Activated CD8-positive, alpha-beta memory T cell treated with anti-CD3 and anti-CD28 coated beads, Interleukin-2, amount 50 U/mL, for 1 hour (primary cell): ENCODE results near the gene TMEM82.

Experiments used
- DNase-seq: peaks from one replicate; pipeline ENCODE4 v3.0.0-alpha.2; 2020; ENCODE audit errors: extremely low read depth

TMEM82 gene

DNA sequence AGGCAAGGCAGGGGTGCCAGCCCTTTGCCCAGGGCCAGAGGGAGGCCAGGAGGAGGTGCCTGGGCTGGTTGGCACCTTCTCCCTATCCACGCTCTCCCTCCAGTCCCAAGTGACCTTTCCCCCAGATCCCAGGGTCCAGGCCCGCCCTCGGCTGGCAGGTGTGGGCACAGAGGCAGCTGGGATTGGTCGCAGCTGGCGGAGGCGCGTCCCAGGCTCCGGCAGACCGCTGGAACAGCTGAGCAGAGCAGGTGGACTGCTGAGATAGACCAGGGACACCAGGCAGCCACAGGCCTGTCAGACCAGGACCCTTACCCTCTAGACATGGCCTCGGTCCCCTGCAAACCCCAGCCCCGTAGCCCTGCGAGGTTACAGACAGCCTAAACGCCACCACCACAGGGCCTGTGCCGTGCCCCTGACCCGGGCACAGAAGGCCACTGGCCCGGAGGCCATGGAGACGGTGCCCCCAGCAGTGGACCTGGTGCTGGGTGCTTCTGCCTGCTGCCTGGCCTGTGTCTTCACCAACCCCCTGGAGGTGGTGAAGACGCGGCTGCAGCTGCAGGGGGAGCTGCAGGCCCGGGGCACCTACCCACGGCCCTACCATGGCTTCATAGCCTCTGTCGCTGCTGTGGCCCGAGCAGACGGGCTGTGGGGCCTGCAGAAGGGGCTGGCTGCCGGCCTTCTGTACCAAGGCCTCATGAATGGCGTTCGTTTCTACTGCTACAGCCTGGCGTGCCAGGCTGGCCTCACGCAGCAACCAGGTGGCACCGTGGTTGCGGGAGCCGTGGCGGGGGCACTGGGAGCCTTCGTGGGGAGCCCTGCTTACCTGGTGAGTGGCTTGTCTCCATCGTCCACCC lies 6.0 kb upstream of the TMEM82 start, which contains the start of gene SLC25A34:
TSS of gene SLC25A34 (plus strand) at position 221 of the 854 bp plus-strand sequence. CDS start at position 449, 228 bp downstream.
- no peak for DNase-seq

DNA sequence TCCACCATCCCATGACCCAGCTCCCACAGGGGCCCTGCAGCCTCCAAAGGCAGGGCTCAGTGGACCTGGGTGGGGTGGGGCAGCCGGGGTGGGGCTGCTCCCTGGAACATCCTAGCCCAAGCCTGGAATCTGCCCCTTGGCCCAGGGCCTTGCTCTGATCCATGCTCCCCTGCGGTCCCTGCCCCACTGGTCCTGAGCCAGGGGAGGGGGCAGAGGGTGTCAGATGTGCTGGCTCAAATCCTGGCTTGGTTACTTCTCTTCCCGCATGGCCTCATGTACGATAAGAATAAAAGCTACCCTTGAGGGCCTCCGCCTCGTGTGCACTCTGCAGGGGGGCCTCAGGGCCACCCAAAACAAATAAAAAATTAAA lies 5.4 kb upstream of the TMEM82 start:
- no peak for DNase-seq

DNA sequence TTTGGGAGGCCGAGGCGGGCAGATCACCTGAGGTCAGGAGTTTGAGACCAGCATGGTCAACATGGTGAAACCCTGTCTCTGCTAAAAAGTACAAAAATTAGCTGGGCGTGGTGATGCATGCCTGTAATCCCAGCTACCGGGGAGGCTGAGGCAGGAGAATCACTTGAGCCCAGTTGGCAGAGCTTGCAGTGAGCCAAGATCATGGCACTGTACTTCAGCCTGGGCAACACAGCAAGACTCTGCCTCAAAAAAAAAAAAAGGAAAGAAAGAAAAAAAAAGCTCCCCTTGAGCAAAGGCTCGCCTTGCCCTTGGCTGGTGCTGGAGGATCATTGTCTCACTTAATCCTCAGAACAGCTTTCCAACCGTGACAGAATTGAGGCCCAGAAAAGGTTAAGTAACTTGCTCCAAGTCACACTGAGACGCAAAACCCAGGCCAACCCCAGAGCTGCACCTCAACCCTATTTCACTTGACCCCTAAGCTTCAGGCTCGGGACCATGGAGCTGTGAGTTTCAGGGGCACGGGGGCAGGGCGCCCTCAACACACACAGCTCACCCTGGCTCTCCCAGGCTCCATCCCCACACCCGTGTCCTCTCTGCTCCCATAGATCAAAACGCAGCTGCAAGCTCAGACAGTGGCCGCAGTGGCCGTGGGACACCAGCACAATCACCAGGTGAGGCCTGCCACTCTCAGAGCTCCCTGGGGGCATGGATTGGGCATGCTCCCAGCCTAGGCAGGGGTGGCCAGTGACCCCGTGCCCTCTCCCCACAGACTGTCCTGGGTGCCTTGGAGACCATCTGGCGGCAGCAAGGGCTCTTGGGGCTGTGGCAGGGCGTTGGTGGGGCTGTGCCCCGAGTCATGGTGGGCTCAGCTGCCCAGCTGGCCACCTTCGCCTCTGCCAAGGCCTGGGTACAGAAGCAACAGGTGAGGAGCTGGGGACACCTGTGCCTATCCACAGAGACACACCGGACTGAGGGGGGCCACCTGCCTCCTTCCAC lies 4.7 kb upstream of the TMEM82 start:
- DNase-seq = no peak

DNA sequence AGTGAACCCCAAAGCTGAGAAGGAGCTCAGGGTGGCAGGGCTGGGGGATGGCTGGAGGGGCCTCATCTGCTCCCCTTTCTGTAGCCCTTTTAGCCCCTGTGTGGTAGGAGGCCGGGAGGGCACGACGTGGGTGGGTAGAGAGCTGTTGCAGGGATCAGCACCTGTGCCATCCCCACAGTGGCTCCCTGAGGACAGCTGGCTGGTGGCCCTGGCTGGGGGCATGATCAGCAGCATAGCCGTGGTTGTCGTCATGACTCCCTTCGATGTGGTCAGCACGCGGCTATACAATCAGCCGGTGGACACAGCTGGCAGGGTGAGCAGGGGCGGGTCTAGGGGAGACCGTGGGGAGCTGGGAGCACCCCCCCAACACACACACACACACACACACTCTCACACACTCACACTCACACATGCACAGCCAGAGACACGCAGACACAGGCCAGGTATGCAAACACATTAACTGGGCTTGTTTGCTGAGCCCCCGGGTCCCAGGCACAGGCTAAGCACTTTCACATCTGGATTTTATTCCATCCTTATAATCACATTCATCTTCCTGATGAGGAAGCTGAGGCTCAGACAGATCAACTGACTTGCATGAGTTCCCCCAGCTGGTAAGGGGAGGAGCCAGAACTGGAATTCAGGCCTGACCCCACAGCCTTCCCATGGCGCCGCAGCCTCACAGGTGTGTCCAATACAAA lies 3.7 kb upstream of the TMEM82 start:
- no peak for DNase-seq

DNA sequence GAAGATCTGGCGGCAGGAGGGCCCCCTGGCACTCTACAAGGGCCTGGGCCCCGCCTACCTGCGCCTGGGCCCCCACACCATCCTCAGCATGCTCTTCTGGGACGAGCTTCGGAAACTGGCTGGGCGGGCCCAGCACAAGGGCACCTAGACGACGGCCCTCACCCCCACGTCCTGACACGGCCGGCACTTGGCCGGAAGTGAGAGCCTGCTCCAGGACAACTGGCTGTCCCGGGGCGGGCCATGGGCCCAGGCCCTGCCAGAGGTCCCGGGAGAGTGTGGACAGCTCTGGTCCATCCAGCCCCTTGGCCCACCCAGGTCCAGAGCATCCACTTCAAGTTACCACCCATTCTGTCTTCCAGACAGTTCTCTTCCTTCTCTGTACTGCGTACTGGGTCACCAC lies 3.0 kb upstream of the TMEM82 start:
- no peak for DNase-seq

DNA sequence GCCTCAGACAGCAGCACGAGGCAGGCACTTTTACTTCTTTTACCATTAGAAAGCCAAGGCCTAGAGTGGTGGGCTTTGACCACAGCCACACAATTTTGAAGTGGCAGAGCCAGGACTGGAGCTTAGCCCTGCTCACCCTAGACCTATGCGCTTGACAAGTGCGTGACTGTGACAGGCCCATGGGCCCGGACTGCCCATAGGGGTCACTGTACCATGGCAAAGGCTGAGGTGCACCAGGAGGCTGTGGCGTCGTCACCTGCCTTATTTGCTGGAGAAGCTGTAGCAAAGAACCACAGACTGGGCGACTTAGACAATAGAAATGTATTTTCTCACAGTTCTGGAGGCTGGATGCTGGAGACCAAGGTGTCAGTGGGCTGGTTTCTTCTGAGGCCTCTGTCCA lies 2.6 kb upstream of the TMEM82 start:
- DNase-seq = no peak

DNA sequence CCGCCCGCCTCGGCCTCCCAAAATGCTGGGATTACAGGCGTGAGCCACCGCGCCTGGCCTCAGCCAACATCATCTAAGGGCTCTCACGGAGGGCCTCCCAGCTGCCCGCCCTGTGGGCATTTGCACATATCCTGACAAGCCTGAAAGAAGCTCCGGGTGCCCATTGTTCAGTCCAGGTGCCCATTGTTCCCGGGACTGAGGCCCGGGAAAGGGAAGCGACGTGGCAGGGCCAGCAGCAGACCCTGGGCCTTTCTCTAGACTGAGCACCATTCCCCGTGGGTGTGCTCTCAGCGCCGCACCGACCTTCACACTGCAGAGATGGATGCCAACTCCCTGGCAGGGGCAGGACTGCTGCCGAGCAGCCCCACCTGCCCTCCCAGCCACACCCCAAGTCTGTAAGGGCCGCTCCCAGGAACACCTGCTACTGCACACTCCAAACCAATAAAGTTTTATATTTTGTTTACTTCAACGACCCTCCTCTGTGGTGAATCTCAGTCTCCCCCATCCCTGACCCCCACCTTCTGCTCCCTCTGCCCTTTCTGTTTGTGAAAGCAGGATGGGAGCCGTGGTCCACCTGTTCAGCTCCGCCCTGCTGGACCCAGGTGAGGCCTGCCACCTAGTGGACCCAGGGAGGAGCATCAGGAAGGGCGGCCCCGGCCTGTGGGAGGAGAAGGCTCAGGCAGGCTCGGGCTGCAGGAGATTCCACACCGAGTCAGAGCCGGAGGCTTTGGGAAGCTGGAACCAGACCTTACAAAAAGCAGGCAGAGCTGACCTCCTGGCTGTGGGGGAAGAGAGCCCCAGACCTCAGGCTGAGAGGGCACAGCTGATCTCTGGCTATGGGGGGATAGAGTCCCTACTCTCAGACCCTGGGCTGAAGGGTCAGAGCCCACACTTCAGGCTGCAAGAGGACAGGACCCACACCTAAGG lies 1.1 kb upstream of the TMEM82 start:
- DNase-seq = peak; percentile 18

DNA sequence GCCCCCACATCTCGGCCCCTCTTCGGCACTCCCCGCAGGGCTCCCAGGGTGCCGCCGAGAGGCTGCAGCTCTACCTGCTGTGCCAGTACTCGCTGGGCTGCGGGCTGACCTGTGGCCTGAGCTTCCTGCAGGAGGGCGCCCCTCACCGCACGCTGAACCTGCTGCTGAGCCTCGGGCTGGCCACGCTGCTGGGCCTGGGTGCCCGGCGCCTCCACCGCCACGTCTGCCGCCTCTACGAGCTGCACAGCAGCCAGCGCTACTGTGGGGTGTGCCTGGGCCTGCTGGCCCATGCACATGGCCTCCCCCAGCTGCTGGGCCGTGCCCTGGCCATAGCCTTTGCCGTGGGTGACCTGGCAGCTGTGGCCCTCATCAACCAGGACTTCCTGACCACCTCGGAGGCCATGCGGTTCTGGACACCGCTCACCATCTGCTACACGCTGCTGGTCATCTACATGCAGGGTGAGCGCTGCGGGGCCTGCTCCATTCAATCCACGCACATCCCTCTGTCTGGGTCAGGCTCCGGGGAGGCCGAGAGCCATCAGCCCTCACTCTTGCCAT lies 1.9 kb downstream of the TMEM82 start:
- no peak for DNase-seq

DNA sequence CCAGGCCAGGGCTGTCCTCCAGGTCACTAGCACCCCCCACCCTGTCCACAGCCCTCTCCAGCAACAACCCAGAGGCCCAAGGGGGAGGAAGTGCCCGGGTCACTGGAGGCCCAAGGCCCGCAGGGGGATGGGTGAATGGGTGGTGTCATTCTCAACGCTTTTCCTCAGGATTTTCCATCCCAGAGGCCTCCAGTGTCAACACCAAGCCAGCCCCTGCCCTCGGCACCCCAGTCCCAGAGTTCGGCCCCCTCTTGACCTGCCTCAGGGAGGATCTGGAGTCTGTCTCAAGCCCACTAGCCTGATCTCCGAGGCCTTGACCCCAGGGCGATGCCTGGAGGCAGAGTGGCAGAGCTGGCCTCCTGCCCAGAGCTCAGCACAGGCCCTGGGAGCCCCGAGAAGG lies 5.1 kb downstream of the TMEM82 start:
- DNase-seq = no peak

DNA sequence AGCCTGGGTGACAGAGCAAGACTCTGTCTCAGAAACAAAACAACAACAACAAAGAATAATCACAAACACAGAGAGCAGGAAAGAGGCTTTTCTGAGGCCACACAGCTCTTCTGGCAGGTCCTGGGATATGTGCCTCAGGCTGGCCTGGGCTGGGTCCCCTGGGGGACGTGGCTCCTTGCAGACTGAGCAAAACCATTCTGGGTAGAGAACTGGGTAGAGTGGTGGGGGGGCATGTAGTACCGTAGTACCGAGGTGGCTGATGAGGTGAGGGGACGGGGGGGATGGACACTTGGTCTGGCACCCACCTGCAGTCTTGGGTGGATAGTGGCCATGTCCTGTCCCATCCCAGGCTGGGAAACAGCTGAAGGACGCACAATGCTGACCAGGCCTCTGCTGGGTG lies 6.0 kb downstream of the TMEM82 start:
- DNase-seq = no peak

DNA sequence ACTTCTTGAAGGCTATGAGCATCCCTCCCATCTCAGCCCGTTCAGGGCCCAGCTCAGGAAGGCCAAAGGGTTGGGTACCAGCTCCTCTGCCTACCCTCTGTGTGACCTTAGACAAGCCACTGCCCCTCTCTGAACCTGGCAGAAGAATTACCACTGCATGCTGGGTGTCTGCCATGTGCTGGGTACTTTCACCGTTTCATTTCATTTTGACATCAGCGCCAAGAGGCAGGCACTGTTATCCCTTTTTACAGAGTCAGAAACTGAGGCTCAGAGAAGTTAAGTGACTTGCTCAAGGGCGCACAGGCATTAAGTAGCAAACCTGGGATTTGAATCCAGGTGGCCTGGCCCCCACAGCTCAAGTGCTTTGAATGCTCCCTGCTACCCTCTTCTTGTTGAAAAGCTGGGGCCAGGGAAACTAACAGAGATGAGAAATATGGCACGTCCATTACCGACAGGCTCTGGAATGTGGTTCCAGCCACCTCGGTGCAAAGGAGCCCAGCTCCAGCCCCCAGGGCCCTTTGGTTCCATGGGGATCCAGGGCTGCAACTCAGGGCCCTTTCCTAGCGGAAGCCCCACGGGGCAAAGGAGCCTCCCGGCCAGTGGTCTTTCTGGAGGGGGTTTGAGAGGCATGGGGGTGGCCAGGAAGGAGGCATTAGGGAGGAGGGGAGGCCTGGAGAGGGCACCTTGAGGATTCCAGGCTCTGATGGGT lies 6.5 kb downstream of the TMEM82 start:
- DNase-seq = no peak

DNA sequence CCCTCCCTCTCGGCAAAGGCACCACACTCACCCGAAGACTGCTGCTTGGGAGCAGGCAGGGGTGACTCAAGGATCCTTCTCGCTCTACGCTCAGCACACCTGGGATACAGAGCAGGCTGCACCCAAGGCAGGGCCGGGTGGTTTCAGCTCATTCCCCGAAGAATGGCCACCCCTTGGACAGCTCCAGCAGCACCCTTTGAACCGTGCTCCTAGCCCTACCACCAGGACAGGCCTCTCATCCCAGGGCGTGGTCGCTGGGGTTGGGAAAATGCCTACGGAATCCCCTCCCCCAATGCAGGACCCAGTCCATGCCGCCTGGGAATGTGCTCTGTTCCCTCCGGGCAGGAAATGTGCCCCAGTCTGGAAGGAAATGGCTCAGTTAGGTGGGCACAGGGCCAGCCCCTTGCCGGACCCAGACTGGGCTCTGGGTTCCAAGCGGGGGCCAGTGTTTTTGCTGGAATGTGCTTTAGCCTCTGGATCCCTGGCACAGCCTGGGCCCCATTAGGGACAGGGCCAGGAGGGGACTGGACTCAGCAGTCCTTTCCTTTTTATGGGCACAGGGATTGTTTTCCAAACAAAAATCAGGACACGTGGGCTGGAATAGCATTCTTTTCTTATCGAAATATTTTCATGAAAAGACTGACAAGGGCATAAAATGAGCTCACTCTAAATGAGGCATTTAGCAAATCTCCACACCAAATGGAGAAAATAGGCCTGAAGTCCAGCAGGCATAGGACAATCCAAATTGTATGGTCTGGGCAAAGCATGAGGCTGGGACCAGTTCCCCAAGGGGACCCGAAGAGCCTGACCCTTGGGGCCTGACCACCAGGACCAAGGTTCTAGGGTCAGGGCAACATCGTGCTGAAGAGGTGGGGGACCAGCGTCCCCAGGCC lies 7.3 kb downstream of the TMEM82 start:
- DNase-seq = no peak

DNA sequence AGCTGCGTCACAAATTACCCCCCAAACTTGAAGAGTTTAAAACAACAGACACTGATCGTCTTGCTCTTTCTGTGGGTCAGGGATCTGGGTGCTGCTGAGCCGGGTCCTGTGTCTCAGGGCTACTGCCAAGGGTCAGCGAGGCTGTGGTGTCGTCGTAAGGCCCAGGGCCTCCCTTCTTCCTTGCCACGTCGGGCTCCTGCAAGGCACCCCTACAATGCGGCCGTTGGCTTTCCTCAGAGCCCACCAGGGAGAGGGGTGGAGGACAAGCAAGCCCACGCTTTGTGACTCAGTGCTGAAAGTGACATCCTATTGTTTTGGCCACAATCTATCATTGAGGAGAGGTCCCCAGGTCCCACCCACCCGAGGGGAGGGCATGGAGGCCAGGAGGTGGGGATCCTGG lies 8.6 kb downstream of the TMEM82 start:
- DNase-seq = no peak

DNA sequence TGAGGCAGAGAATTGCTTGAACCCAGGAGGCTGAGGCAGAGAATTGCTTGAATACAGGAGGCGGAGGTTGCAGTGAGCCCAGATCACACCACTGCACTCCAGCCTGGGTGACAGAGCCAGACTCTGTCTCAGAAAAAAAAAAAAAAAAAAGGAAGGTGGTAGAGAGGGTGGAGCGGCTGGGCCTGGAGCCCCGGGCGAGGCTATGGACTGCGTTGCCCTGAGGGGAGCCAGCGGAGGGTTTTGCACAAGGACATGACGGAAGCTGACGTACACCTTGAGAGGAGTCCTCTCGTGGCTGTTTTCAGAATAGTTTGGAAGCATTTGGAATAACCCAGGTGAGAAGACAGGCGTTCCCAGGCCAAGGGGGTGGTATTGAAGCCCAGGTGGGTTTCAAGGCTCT lies 9.4 kb downstream of the TMEM82 start:
- DNase-seq = no peak

DNA sequence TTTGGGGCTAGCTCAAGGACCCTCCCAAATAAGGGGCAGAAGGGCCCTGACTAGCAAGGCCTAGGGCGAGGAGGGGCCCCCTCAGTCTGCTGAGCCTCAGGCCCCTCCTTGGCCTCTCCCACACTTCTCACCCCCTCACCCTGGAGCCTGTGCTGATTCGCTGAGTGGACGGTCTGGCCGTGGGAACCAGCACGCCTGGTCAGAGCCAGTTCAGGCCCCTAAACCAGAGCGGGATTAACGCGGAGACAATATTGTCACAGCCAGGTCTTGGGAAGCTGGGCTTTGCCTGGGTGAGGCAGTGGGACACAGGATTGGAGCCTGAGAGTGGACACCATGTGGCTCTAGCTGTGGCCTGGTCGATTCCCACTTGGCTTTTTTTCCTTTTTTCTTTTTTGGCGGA lies 11.5 kb downstream of the TMEM82 start:
- DNase-seq = no peak

DNA sequence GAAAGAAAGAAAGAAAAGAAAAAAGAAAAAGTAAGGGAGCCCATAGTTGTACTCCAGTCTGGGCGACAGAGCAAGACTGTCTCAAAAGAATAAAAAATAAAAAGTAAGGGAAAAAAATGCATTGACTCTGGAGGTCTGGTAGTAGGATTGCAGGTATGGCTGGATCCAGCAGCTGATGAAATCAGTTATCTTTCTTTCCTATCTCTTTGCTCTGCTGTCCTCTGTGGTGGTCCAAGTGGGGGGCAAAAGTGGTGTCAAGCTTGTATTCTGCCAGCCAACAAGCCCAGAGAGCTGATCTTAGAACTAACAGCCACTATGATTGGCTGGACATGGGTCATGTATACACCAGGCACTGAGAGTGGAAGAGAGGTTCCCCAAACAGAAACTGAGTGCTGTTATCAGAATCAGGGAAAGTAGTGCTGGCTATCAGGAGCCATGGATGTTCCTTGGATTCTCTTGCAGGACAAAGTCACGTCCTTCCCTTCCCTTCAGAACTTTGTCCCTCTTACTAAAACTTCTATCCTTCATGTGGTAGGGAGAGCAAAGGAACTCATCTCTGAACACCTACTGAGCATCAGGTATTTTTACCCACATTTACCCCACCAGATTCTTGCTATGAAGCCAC lies 12.8 kb downstream of the TMEM82 start:
- no peak for DNase-seq

DNA sequence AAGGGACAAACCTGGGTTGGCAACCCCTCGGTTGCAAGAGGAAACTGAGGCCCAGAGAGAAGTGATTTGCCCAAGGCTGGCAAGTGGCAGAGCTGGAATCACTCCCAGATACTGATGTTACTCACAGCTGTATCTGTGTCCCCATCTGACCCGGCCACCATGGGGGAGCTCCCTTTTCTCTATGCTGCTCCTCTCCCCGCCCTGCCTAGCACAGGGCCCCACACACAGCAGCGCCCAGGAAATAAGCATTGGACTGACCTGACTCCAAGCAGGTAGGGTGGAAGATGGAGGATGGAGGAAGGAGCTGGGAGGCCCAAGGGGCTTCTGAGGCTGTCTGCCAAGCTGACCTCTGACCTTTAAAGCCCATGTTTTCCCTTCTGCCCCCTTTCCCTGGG lies 13.3 kb downstream of the TMEM82 start:
- DNase-seq = no peak
